ENCODE measurements around the gene PTK6. TPM values are rescaled to one million over a fixed set of nuclear protein-coding genes. Genes with fewer than 3 reads are reported as not detected.

PTK6 gene
- total RNA-seq, 2 donors from 2014 or later: 0.69 to 1.9 TPM

- Mint-ChIP-seq H3K4me3 (peak overlapping the region; percentile 56), H3K36me3 (ENCODE audit: low read depth) (no peaks in the 10 kb centered on the region), H3K27ac (no peak overlapping the region), H3K27me3 (peaks cover under 1% of the 10 kb centered on the region), H3K4me1 (peaks cover 7% of the 10 kb centered on the region), H3K9me3 (no peaks in the 10 kb centered on the region)
- no peak for ATAC-seq (replicated peaks)
These were observed 17.4 kb upstream of the PTK6 start for GRCh38 chr20:63554361-63555278.

- H3K27ac Mint-ChIP-seq: peak within 1 kb of the TSS; percentile 20
- H3K4me3 Mint-ChIP-seq: peak within 1 kb of the TSS; percentile 56
- H3K4me1 Mint-ChIP-seq: peaks cover 7% of the 10 kb centered on the region
- H3K9me3 Mint-ChIP-seq: no peaks in the 10 kb centered on the region
- peaks cover 4% of the 10 kb centered on the region for H3K27me3 Mint-ChIP-seq
- H3K36me3 Mint-ChIP-seq (ENCODE audit: low read depth): no peaks in the 10 kb centered on the region
- ATAC-seq (replicated peaks): peak; percentile 37
These were observed 16.7 kb upstream of the PTK6 start, which contains the start of gene FNDC11 for GRCh38 chr20:63553933-63554290. Gene FNDC11, plus strand, starts transcription at chr20:63554159. Its CDS starts 1,505 bp downstream, at chr20:63555664.

GRCh38 chr20:63553251-63553932 is 16.2 kb upstream of the PTK6 start:
- Mint-ChIP-seq H3K27ac (peak overlapping the region; percentile 20), H3K4me1 (peaks cover 7% of the 10 kb centered on the region), H3K9me3 (no peaks in the 10 kb centered on the region), H3K36me3 (ENCODE audit: low read depth) (no peaks in the 10 kb centered on the region), H3K27me3 (peaks cover 4% of the 10 kb centered on the region), H3K4me3 (peak overlapping the region; percentile 56)
- ATAC-seq (replicated peaks): peak; percentile 72

GRCh38 chr20:63552481-63553249 is 15.5 kb upstream of the PTK6 start:
- Mint-ChIP-seq H3K4me1 (peaks cover 7% of the 10 kb centered on the region), H3K4me3 (peak overlapping the region; percentile 56), H3K27me3 (peaks cover 4% of the 10 kb centered on the region), H3K36me3 (ENCODE audit: low read depth) (no peaks in the 10 kb centered on the region), H3K27ac (peak overlapping the region; percentile 20), H3K9me3 (no peaks in the 10 kb centered on the region)
- peak; percentile 28 for ATAC-seq (replicated peaks)

- no peaks in the 10 kb centered on the region for H3K9me3 Mint-ChIP-seq
- ATAC-seq (replicated peaks): no peak
- peaks cover 7% of the 10 kb centered on the region for H3K4me1 Mint-ChIP-seq
- H3K27ac Mint-ChIP-seq: no peak overlapping the region
- H3K4me3 Mint-ChIP-seq: no peak overlapping the region
- H3K36me3 Mint-ChIP-seq (ENCODE audit: low read depth): no peaks in the 10 kb centered on the region
- peaks cover 4% of the 10 kb centered on the region for H3K27me3 Mint-ChIP-seq
These were observed 13.9 kb upstream of the PTK6 start for GRCh38 chr20:63551068-63551467.

GRCh38 chr20:63549679-63550282 is 12.6 kb upstream of the PTK6 start:
- no peak for ATAC-seq (replicated peaks)
- Mint-ChIP-seq H3K4me3 (no peak overlapping the region), H3K36me3 (ENCODE audit: low read depth) (no peaks in the 10 kb centered on the region), H3K27me3 (peaks cover 4% of the 10 kb centered on the region), H3K4me1 (peaks cover 7% of the 10 kb centered on the region), H3K9me3 (no peaks in the 10 kb centered on the region), H3K27ac (no peak overlapping the region)

- Mint-ChIP-seq H3K27me3 (peaks cover 4% of the 10 kb centered on the region), H3K4me3 (no peak overlapping the region), H3K4me1 (peaks cover 7% of the 10 kb centered on the region), H3K27ac (no peak overlapping the region), H3K36me3 (ENCODE audit: low read depth) (no peaks in the 10 kb centered on the region), H3K9me3 (no peaks in the 10 kb centered on the region)
- ATAC-seq (replicated peaks): no peak
These were observed 11.8 kb upstream of the PTK6 start for GRCh38 chr20:63549019-63549418.

- H3K36me3 Mint-ChIP-seq (ENCODE audit: low read depth): no peaks in the 10 kb centered on the region
- no peak for ATAC-seq (replicated peaks)
- no peak overlapping the region for H3K27ac Mint-ChIP-seq
- peaks cover 4% of the 10 kb centered on the region for H3K27me3 Mint-ChIP-seq
- no peak overlapping the region for H3K4me3 Mint-ChIP-seq
- H3K9me3 Mint-ChIP-seq: no peaks in the 10 kb centered on the region
- H3K4me1 Mint-ChIP-seq: peaks cover 11% of the 10 kb centered on the region
These were observed 11.4 kb upstream of the PTK6 start for GRCh38 chr20:63548542-63548941.

- H3K36me3 Mint-ChIP-seq (ENCODE audit: low read depth): no peaks in the 10 kb centered on the region
- no peak within 1 kb of the TSS for H3K27ac Mint-ChIP-seq
- peaks cover 4% of the 10 kb centered on the region for H3K27me3 Mint-ChIP-seq
- H3K4me1 Mint-ChIP-seq: peaks cover 10% of the 10 kb centered on the region
- ATAC-seq (replicated peaks): no peak
- H3K9me3 Mint-ChIP-seq: no peaks in the 10 kb centered on the region
- H3K4me3 Mint-ChIP-seq: no peak within 1 kb of the TSS
These were observed 10.7 kb upstream of the PTK6 start, which contains the start of gene SRMS for GRCh38 chr20:63547725-63548480. Gene SRMS, minus strand, starts transcription at chr20:63547749. Its CDS starts 286 bp downstream, at chr20:63547463.

GRCh38 chr20:63546956-63547724 is 10.0 kb upstream of the PTK6 start:
- no peak overlapping the region for H3K4me3 Mint-ChIP-seq

GRCh38 chr20:63546256-63546955 is 9.2 kb upstream of the PTK6 start:
- no peak overlapping the region for H3K4me3 Mint-ChIP-seq
- ATAC-seq (replicated peaks): no peak

More at GRCh38 chr20:63546956-63547724, 10.0 kb upstream of the PTK6 start:
- H3K27ac Mint-ChIP-seq: no peak overlapping the region
- H3K9me3 Mint-ChIP-seq: no peaks in the 10 kb centered on the region
- H3K36me3 Mint-ChIP-seq (ENCODE audit: low read depth): no peaks in the 10 kb centered on the region
- no peak for ATAC-seq (replicated peaks)
- peaks cover 5% of the 10 kb centered on the region for H3K4me1 Mint-ChIP-seq
- H3K27me3 Mint-ChIP-seq: peaks cover 4% of the 10 kb centered on the region

GRCh38 chr20:63545814-63546213 is 8.6 kb upstream of the PTK6 start:
- no peaks in the 10 kb centered on the region for H3K36me3 Mint-ChIP-seq (ENCODE audit: low read depth)

More at GRCh38 chr20:63546256-63546955, 9.2 kb upstream of the PTK6 start:
- Mint-ChIP-seq H3K36me3 (ENCODE audit: low read depth) (no peaks in the 10 kb centered on the region), H3K9me3 (no peaks in the 10 kb centered on the region), H3K27me3 (peaks cover 4% of the 10 kb centered on the region), H3K27ac (no peak overlapping the region), H3K4me1 (peaks cover 5% of the 10 kb centered on the region)

More at GRCh38 chr20:63545814-63546213, 8.6 kb upstream of the PTK6 start:
- ATAC-seq (replicated peaks): no peak
- Mint-ChIP-seq H3K4me3 (no peak overlapping the region), H3K9me3 (no peaks in the 10 kb centered on the region), H3K4me1 (peaks cover 5% of the 10 kb centered on the region), H3K27ac (peak overlapping the region; percentile 8), H3K27me3 (peaks cover 4% of the 10 kb centered on the region)

All from activated T-helper 17 cell treated with anti-CD3 and anti-CD28 coated beads, Interleukin-2, amount 50 U/mL, for 72 hours (primary cell).